GM12873 (cell line): ENCODE results near the gene RSPH9.

Source experiments
- CTCF ChIP-seq: IDR thresholded peaks from 2 replicates; pipeline ENCODE4 v1.5.1; 2012; ENCODE audit warnings: low read depth, mild to moderate bottlenecking, moderate library complexity, low read length, control low read depth; ENCODE audit not compliant: insufficient read depth; ENCODE audit errors: missing control alignments

The RSPH9 gene

GRCh38 chr6:43671801-43672690, 27.2 kb downstream of the RSPH9 start:
- TF ChIP-seq CTCF = no peak

GRCh38 chr6:43673444-43674084, 28.7 kb downstream of the RSPH9 start:
- TF ChIP-seq CTCF = no peak

- TF ChIP-seq CTCF = no peak
Observed at GRCh38 chr6:43674291-43674690, 29.5 kb downstream of the RSPH9 start.

GRCh38 chr6:43674921-43675320, 30.1 kb downstream of the RSPH9 start:
- no peak for TF ChIP-seq CTCF

- no peak for TF ChIP-seq CTCF
Observed at GRCh38 chr6:43676962-43677606, 32.2 kb downstream of the RSPH9 start.

GRCh38 chr6:43677759-43678158, 32.9 kb downstream of the RSPH9 start:
- no peak for TF ChIP-seq CTCF

GRCh38 chr6:43678341-43678740, 33.5 kb downstream of the RSPH9 start:
- no peak for TF ChIP-seq CTCF
